Measurements from ENCODE around the gene SLC38A6. TPM values are rescaled to one million over a fixed set of nuclear protein-coding genes. Genes with fewer than 3 reads are reported as not detected.

The SLC38A6 gene
- polyA plus RNA-seq, 1 experiment, result 11.7 TPM

- no peaks in the 10 kb centered on the region for H3K27me3 ChIP-seq (ENCODE audit: control insufficient read depth, insufficient read depth, low read length)
- no peak overlapping the region for H3K4me3 ChIP-seq (ENCODE audit: low read depth, low read length)
- TF ChIP-seq CTCF (IDR thresholded peaks at IDR 0.05; ENCODE audit: insufficient read depth, low read depth, low read length), result no peak
- no peak for DNase-seq (ENCODE audit: low read depth)
- H3K36me3 ChIP-seq (ENCODE audit: control insufficient read depth, insufficient read depth, low read length), result no peaks in the 10 kb centered on the region
- CTCF ChIA-PET, result interaction anchor here (1.0 to 1.2 kb wide), 5 partner anchors 9 to 112 kb away, joined by 3 to 4 read pairs (median 3); no protein-coding TSS in a partner anchor
- POLR2A ChIA-PET, result interaction anchor here (0.6 kb wide), 1 partner anchor 313 kb away, joined by 18 read pairs; no protein-coding TSS in a partner anchor
Measured at GRCh38 chr14:61033855-61034254, 52.8 kb downstream of the SLC38A6 start.

GRCh38 chr14:61034416-61035120, 53.5 kb downstream of the SLC38A6 start:
- DNase-seq (ENCODE audit: low read depth), result no peak
- Histone ChIP-seq H3K27me3 (ENCODE audit: control insufficient read depth, insufficient read depth, low read length) (no peaks in the 10 kb centered on the region), H3K4me3 (ENCODE audit: low read depth, low read length) (no peak overlapping the region), H3K36me3 (ENCODE audit: control insufficient read depth, insufficient read depth, low read length) (no peaks in the 10 kb centered on the region)
- ChIA-PET CTCF (interaction anchor here (1.0 to 1.2 kb wide), 6 partner anchors 9 to 111 kb away, joined by 3 to 4 read pairs (median 3); no protein-coding TSS in a partner anchor), POLR2A (interaction anchor here (0.6 kb wide), 1 partner anchor 314 kb away, joined by 18 read pairs; no protein-coding TSS in a partner anchor)
- TF ChIP-seq CTCF (IDR thresholded peaks at IDR 0.05; ENCODE audit: insufficient read depth, low read depth, low read length), result no peak

GRCh38 chr14:61037215-61037614, 56.2 kb downstream of the SLC38A6 start:
- H3K36me3 ChIP-seq (ENCODE audit: control insufficient read depth, insufficient read depth, low read length), result no peaks in the 10 kb centered on the region
- H3K27me3 ChIP-seq (ENCODE audit: control insufficient read depth, insufficient read depth, low read length), result no peaks in the 10 kb centered on the region
- DNase-seq (ENCODE audit: low read depth), result no peak
- no peak for TF ChIP-seq CTCF (IDR thresholded peaks at IDR 0.05; ENCODE audit: insufficient read depth, low read depth, low read length)
- ChIA-PET CTCF (interaction anchor here (1.2 kb wide), 1 partner anchor 11 kb away, joined by 3 read pairs; no protein-coding TSS in a partner anchor), POLR2A (no interaction called here)
- no peak overlapping the region for H3K4me3 ChIP-seq (ENCODE audit: low read depth, low read length)

GRCh38 chr14:61041704-61042103, 60.7 kb downstream of the SLC38A6 start:
- Histone ChIP-seq H3K36me3 (ENCODE audit: control insufficient read depth, insufficient read depth, low read length) (no peaks in the 10 kb centered on the region), H3K4me3 (ENCODE audit: low read depth, low read length) (no peak overlapping the region), H3K27me3 (ENCODE audit: control insufficient read depth, insufficient read depth, low read length) (no peaks in the 10 kb centered on the region)
- TF ChIP-seq CTCF (IDR thresholded peaks at IDR 0.05; ENCODE audit: insufficient read depth, low read depth, low read length), result no peak
- CTCF ChIA-PET, result interaction anchor here (0.9 to 1.3 kb wide), 2 partner anchors 15 to 118 kb away, joined by 3 to 4 read pairs; no protein-coding TSS in a partner anchor
- POLR2A ChIA-PET, result no interaction called here
- no peak for DNase-seq (ENCODE audit: low read depth)

- Histone ChIP-seq H3K27me3 (ENCODE audit: control insufficient read depth, insufficient read depth, low read length) (no peaks in the 10 kb centered on the region), H3K4me3 (ENCODE audit: low read depth, low read length) (no peak overlapping the region), H3K36me3 (ENCODE audit: control insufficient read depth, insufficient read depth, low read length) (no peaks in the 10 kb centered on the region)
- no peak for TF ChIP-seq CTCF (IDR thresholded peaks at IDR 0.05; ENCODE audit: insufficient read depth, low read depth, low read length)
- ChIA-PET CTCF (interaction anchor here (1.3 kb wide), 1 partner anchor 16 kb away, joined by 3 read pairs; no protein-coding TSS in a partner anchor), POLR2A (no interaction called here)
- no peak for DNase-seq (ENCODE audit: low read depth)
Measured at GRCh38 chr14:61042220-61042619, 61.2 kb downstream of the SLC38A6 start.
